ENCODE results near the gene TTC28. TPM values are rescaled to one million over a fixed set of nuclear protein-coding genes. Genes with fewer than 3 reads are reported as not detected.

Gene TTC28
- total and polyA plus RNA-seq, 2 donors (not counting 3 experiments of a cell fraction or from before 2014, with no cell fraction given) = 16.5 to 51.1 TPM

DNA sequence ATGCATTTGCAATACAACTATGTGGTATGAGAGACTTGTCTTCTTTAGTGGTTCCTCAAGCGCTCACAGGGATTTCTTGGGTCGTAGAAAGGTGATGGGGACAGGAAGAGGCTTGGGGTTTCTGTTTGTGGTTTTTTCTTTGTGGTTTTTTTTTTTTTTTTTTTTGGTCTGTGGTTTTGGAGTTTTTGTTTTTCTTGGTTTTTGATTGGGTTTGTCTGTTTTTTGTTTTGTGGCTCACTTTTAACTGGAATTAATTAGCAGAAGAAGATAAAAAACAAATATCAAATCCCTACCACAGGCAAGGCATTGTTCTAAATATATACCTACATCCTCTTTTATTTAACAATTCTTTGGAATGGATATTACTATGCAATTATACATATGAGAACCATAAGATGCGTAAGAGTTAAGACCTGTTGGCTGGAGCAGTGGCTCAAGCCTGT lies 5.5 kb downstream of the TTC28 start:
- CTCF ChIA-PET = no interaction called here
- Histone ChIP-seq H3K9me3 (replicated peaks; ENCODE audit: control insufficient read depth, insufficient read depth, low read length) (no peaks in the 10 kb centered on the region), H3K4me1 (ENCODE audit: control insufficient read depth, extremely low read depth, insufficient read depth, low read length) (peaks cover 2% of the 10 kb centered on the region), H4K20me1 (replicated peaks; ENCODE audit: control insufficient read depth, extremely low read depth, insufficient read depth, low read length) (no peaks in the 10 kb centered on the region), H3K9ac (replicated peaks; ENCODE audit: extremely low read depth, insufficient read depth, low read length) (no peak overlapping the region), H3K4me2 (ENCODE audit: insufficient read depth, low read length) (no peak overlapping the region), H3K4me3 (replicated peaks in 1 of 3; ENCODE audit: insufficient read depth in 1 of 3, low read depth in 1 of 3, low read length in 3 of 3) (no peak overlapping the region), H2AFZ (ENCODE audit: low read depth, low read length) (no peak overlapping the region), H3K27ac (ENCODE audit: insufficient read depth, low read depth, low read length) (no peak overlapping the region), H3K27me3 (ENCODE audit: control insufficient read depth in 2 of 2, insufficient read depth in 2 of 2, low read length in 2 of 2) (no peaks in the 10 kb centered on the region), H3K36me3 (ENCODE audit: control insufficient read depth in 2 of 2, extremely low read depth in 1 of 2, insufficient read depth in 2 of 2, low read length in 2 of 2) (no peaks in the 10 kb centered on the region), H3K79me2 (ENCODE audit: control insufficient read depth, insufficient read depth, low read length) (peaks cover 23% of the 10 kb centered on the region), H3K9me1 (replicated peaks; ENCODE audit: control insufficient read depth, extremely low read depth, insufficient read depth, low read length) (no peaks in the 10 kb centered on the region)
- intact Hi-C loops (cut with micrococcal nuclease) (no loop called here), dilution Hi-C loops (cut with MboI; ENCODE audit: extremely low pct_ligation_motif_present, low sequenced_read_pairs) (no loop called here)
- BruUV-seq (replicated peaks) = no TSS peak
- POLR2A ChIA-PET = no interaction called here
- no peak for FAIRE-seq
- no peak for DNase-seq (ENCODE audit: low read depth, low spot score)
- no peak for TF ChIP-seq JUN (IDR thresholded peaks at IDR 0.05; ENCODE audit: borderline replicate concordance, insufficient read depth, insufficient read length, low read depth)
- no peak for TF ChIP-seq GATA2 (IDR thresholded peaks at IDR 0.05; ENCODE audit: insufficient read depth, insufficient read length, low read depth, low read length)
- TF ChIP-seq FOS (IDR thresholded peaks at IDR 0.05; ENCODE audit: borderline replicate concordance, insufficient read depth, low read length) = no peak
- TF ChIP-seq, protein P1, sequence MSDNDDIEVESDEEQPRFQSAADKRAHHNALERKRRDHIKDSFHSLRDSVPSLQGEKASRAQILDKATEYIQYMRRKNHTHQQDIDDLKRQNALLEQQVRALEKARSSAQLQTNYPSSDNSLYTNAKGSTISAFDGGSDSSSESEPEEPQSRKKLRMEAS (IDR thresholded peaks at IDR 0.05; ENCODE audit: insufficient read depth, insufficient read length) = no peak
- no peak for TF ChIP-seq EZH2 (IDR thresholded peaks at IDR 0.05; ENCODE audit: borderline replicate concordance, low read depth, low read length, severe bottlenecking)
- TF ChIP-seq POLR2AphosphoS5 (IDR thresholded peaks at IDR 0.05; ENCODE audit: insufficient read depth, low read depth, low read length) = no peak
- TF ChIP-seq POLR2A (IDR thresholded peaks at IDR 0.05; ENCODE audit: low read depth, low read length) = no peak
- TF ChIP-seq, protein P2, sequence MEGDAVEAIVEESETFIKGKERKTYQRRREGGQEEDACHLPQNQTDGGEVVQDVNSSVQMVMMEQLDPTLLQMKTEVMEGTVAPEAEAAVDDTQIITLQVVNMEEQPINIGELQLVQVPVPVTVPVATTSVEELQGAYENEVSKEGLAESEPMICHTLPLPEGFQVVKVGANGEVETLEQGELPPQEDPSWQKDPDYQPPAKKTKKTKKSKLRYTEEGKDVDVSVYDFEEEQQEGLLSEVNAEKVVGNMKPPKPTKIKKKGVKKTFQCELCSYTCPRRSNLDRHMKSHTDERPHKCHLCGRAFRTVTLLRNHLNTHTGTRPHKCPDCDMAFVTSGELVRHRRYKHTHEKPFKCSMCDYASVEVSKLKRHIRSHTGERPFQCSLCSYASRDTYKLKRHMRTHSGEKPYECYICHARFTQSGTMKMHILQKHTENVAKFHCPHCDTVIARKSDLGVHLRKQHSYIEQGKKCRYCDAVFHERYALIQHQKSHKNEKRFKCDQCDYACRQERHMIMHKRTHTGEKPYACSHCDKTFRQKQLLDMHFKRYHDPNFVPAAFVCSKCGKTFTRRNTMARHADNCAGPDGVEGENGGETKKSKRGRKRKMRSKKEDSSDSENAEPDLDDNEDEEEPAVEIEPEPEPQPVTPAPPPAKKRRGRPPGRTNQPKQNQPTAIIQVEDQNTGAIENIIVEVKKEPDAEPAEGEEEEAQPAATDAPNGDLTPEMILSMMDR (IDR thresholded peaks at IDR 0.05; ENCODE audit: extremely low read depth in 1 of 2, insufficient read depth in 1 of 2, low read depth in 1 of 2, low read length in 2 of 2) = no peak
- TF ChIP-seq MYC (IDR thresholded peaks at IDR 0.05; ENCODE audit: low read depth, low read length) = no peak

All from endothelial cell of umbilical vein (primary cell).